HepG2 (cell line): ENCODE results near the gene CLP1. TPM values are rescaled to one million over a fixed set of nuclear protein-coding genes. Genes with fewer than 3 reads are reported as not detected.

Experiments
- CBX5 ChIP-seq: sonication (generic); formaldehyde crosslinking; IDR thresholded peaks from 2 replicates; pipeline ENCODE4 v1.4.0; 2020; ENCODE audit warnings: missing genetic modification reagents, borderline replicate concordance
- CSRNP1 ChIP-seq: sonication (generic); formaldehyde crosslinking; IDR thresholded peaks from 2 replicates; pipeline ENCODE4 v1.8.1; 2023; ENCODE audit warnings: mild to moderate bottlenecking, missing genetic modification reagents
- DPF2 ChIP-seq: sonication (generic); formaldehyde crosslinking; IDR thresholded peaks from 2 replicates; pipeline ENCODE4 v1.4.0; 2020; ENCODE audit warnings: mild to moderate bottlenecking, low read depth, missing genetic modification reagents, borderline replicate concordance
- EP300 ChIP-seq, 3 experiments: sonication (generic) in 1 of 3; formaldehyde crosslinking in 1 of 3; IDR thresholded peaks; 2 replicates each; pipeline versions ENCODE4 v1.5.1 to v1.6.1; 2011 to 2020; ENCODE audit warnings: low read depth in 2 of 3, low read length in 2 of 3, borderline replicate concordance in 1 of 3, improper control_type of control experiment in 1 of 3, mild to moderate bottlenecking in 1 of 3, missing genetic modification reagents in 1 of 3, moderate library complexity in 1 of 3
- FOXA1 ChIP-seq, 2 experiments: fragments of 450-650 bp in 1 of 2; sonication (generic) in 1 of 2; formaldehyde crosslinking in 1 of 2; IDR thresholded peaks; 2 replicates each; pipeline versions ENCODE4 v1.4.0 to v1.6.1; 2016 to 2020; ENCODE audit warnings: missing genetic modification reagents in 1 of 2
- FOXJ3 ChIP-seq: sonication (generic); formaldehyde crosslinking; IDR thresholded peaks from 2 replicates; pipeline ENCODE4 v1.4.0; 2020; ENCODE audit warnings: missing genetic modification reagents, mild to moderate bottlenecking, borderline replicate concordance
- HDAC1 ChIP-seq: sonication (generic); formaldehyde crosslinking; IDR thresholded peaks from 2 replicates; pipeline ENCODE4 v1.5.1; 2020; ENCODE audit warnings: mild to moderate bottlenecking, missing genetic modification reagents
- HNRNPUL1 ChIP-seq: fragments of 200-400 bp; formaldehyde crosslinking; IDR thresholded peaks from 2 replicates; pipeline ENCODE4 v1.6.1; 2017; ENCODE audit warnings: low read depth, mild to moderate bottlenecking, low read length, moderate library complexity
- NFE2L2 ChIP-seq: fragments of 150-350 bp; IDR thresholded peaks from 2 replicates; pipeline ENCODE4 v1.6.1; 2014; ENCODE audit warnings: low read length
- PHF8 ChIP-seq: sonication (generic); formaldehyde crosslinking; IDR thresholded peaks from 2 replicates; pipeline ENCODE4 v1.5.0; 2020; ENCODE audit warnings: missing genetic modification reagents
- POLR2A ChIP-seq, 2 experiments: IDR thresholded peaks; 2 replicates each; pipeline ENCODE4 v1.6.1; 2011; ENCODE audit warnings: low read depth in 2 of 2, low read length in 2 of 2, mild to moderate bottlenecking in 1 of 2, moderate library complexity in 1 of 2; ENCODE audit not compliant: insufficient read depth in 1 of 2
- RAD51 ChIP-seq: fragments of 450-650 bp; IDR thresholded peaks from 2 replicates; pipeline ENCODE4 v1.6.1; 2016; ENCODE audit warnings: borderline replicate concordance
- RBM39 ChIP-seq: fragments of 200-400 bp; formaldehyde crosslinking; IDR thresholded peaks from one replicate; pipeline ENCODE4 v1.6.1; 2018; ENCODE audit warnings: antibody characterized with exemption, mild to moderate bottlenecking, low read depth, low read length; ENCODE audit not compliant: poor library complexity, severe bottlenecking
- SCMH1 ChIP-seq: sonication (generic); formaldehyde crosslinking; IDR thresholded peaks from 2 replicates; pipeline ENCODE4 v1.9.0; 2021; ENCODE audit warnings: missing genetic modification reagents, mild to moderate bottlenecking, borderline replicate concordance
- SP5 ChIP-seq: IDR thresholded peaks from 2 replicates; pipeline ENCODE4 v1.6.1; 2016; ENCODE audit warnings: low read depth, borderline replicate concordance
- TARDBP ChIP-seq: sonication (generic); formaldehyde crosslinking; IDR thresholded peaks from 2 replicates; pipeline ENCODE4 v1.8.0; 2022; ENCODE audit warnings: mild to moderate bottlenecking, missing genetic modification reagents
- TBX3 ChIP-seq: fragments of 450-650 bp; IDR thresholded peaks from 2 replicates; pipeline ENCODE4 v1.6.1; 2017; ENCODE audit warnings: antibody characterized with exemption, mild to moderate bottlenecking, inconsistent platforms, borderline replicate concordance
- THRA ChIP-seq: sonication (generic); formaldehyde crosslinking; IDR thresholded peaks from 2 replicates; pipeline ENCODE4 v1.4.0; 2020; ENCODE audit warnings: missing genetic modification reagents, borderline replicate concordance
- XBP1 ChIP-seq: sonication (generic); formaldehyde crosslinking; IDR thresholded peaks from 2 replicates; pipeline ENCODE4 v1.5.0; 2020; ENCODE audit warnings: missing genetic modification reagents
- ZBTB21 ChIP-seq: sonication (generic); formaldehyde crosslinking; IDR thresholded peaks from 2 replicates; pipeline ENCODE4 v1.4.0; 2020; ENCODE audit warnings: missing genetic modification reagents
- ZFP36L1 ChIP-seq: sonication (generic); formaldehyde crosslinking; IDR thresholded peaks from 2 replicates; pipeline ENCODE4 v1.8.0; 2022; ENCODE audit warnings: mild to moderate bottlenecking, missing genetic modification reagents, moderate library complexity
- ZNF143 ChIP-seq: sonication (generic); formaldehyde crosslinking; IDR thresholded peaks from 2 replicates; pipeline ENCODE4 v1.4.0; 2020; ENCODE audit warnings: missing genetic modification reagents
- ZNF629 ChIP-seq: sonication (generic); formaldehyde crosslinking; conservative IDR thresholded peaks from 2 replicates; pipeline ENCODE4 v1.5.0; 2020; ENCODE audit warnings: missing genetic modification reagents
- ZNF703 ChIP-seq: sonication (generic); formaldehyde crosslinking; IDR thresholded peaks from 2 replicates; pipeline ENCODE4 v1.5.1; 2020; ENCODE audit warnings: missing genetic modification reagents, mild to moderate bottlenecking, moderate library complexity, borderline replicate concordance
- ZNF790 ChIP-seq: sonication (generic); formaldehyde crosslinking; IDR thresholded peaks from 2 replicates; pipeline ENCODE4 v1.8.0; 2022; ENCODE audit warnings: missing genetic modification reagents, mild to moderate bottlenecking, borderline replicate concordance
- ZNF841 ChIP-seq: sonication (generic); formaldehyde crosslinking; IDR thresholded peaks from 2 replicates; pipeline ENCODE4 v1.8.1; 2023; ENCODE audit warnings: missing genetic modification reagents, borderline replicate concordance
- ZSCAN21 ChIP-seq: sonication (generic); formaldehyde crosslinking; IDR thresholded peaks from 2 replicates; pipeline ENCODE4 v1.8.0; 2022; ENCODE audit warnings: mild to moderate bottlenecking, missing genetic modification reagents, moderate library complexity, borderline replicate concordance
- polyA plus RNA-seq, 8 experiments: library from polyadenylated mRNA; depleted of rRNA in 3 of 8; stranded (reverse) in 7 of 8; unstranded in 1 of 8; fragments of >200 nt; fragmentation: Illumina TruSeq in 4 of 8; extraction: Trizol in 4 of 8; gene quantifications; 2 replicates each; pipeline versions ENCODE4 v1.2.1 to v1.2.3, GENCODE V29; 2011 to 2016; ENCODE audit warnings: low read depth in 4 of 8, missing spikeins in 1 of 8, mixed read lengths in 1 of 8; ENCODE audit not compliant: insufficient read depth in 1 of 8
- total RNA-seq, 5 experiments: library from RNA; depleted of rRNA; stranded (reverse); fragments of >200 nt; fragmentation: Illumina TruSeq; extraction: Trizol; gene quantifications; 2 replicates each; pipeline ENCODE4 v1.2.3, GENCODE V29; 2016; ENCODE audit warnings: low read depth in 1 of 5

CLP1 gene
- total and polyA plus RNA-seq, 2 of the 13 experiments (the other 11 are each of a cell fraction or from before 2014, with no cell fraction given): 14.6 to 24.8 TPM

- TF ChIP-seq CSRNP1: no peak
- TF ChIP-seq ZSCAN21: no peak
- peak; percentile 75 for TF ChIP-seq SP5
- TF ChIP-seq ZNF841 (CRISPR knock-in tag): no peak
- no peak for TF ChIP-seq ZNF143
- peak in 1 of 2 experiments; percentile 36; a peak in 1 of 4 replicates for TF ChIP-seq POLR2A (IDR thresholded peaks at IDR 0.05; ENCODE audit: insufficient read depth in 1 of 2, low read depth in 2 of 2, low read length in 2 of 2)
- no peak for TF ChIP-seq CBX5
- 0 out of 2 replicates have a peak, but pooled peaks have one; percentile 13 for TF ChIP-seq TARDBP
- TF ChIP-seq PHF8 (CRISPR knock-in tag): no peak
- no peak for TF ChIP-seq HNRNPUL1
- no peak for TF ChIP-seq ZNF790
- TF ChIP-seq DPF2 (CRISPR knock-in tag): 0 out of 2 replicates have a peak, but pooled peaks have one; percentile 0
- TF ChIP-seq SCMH1 (CRISPR knock-in tag): no peak
- no peak for TF ChIP-seq NFE2L2
- no peak for TF ChIP-seq FOXA1 (IDR thresholded peaks at IDR 0.05)
- TF ChIP-seq FOXA1 (CRISPR knock-in tag; IDR thresholded peaks at IDR 0.05): peak; percentile 37; the same call in 1 of the 2 replicates
- TF ChIP-seq ZFP36L1: no peak
- TF ChIP-seq RAD51: no peak
- TF ChIP-seq RBM39: no peak
- no peak for TF ChIP-seq TBX3
- peak; percentile 38; the same call in 1 of the 2 replicates for TF ChIP-seq HDAC1 (CRISPR knock-in tag)
- TF ChIP-seq THRA (CRISPR knock-in tag): no peak
- 0 out of 4 replicates have a peak, but pooled peaks of 1 of the 2 experiments have one; percentile 2 for TF ChIP-seq EP300 (IDR thresholded peaks at IDR 0.05; ENCODE audit: low read depth in 2 of 2, low read length in 2 of 2)
- TF ChIP-seq EP300 (CRISPR knock-in tag; IDR thresholded peaks at IDR 0.05; ENCODE audit: borderline replicate concordance): no peak
- TF ChIP-seq FOXJ3 (CRISPR knock-in tag): no peak
- no peak for TF ChIP-seq ZNF703
- no peak for TF ChIP-seq ZBTB21 (CRISPR knock-in tag)
- TF ChIP-seq ZNF629: no peak
- no peak for TF ChIP-seq XBP1
Measured at GRCh38 chr11:57639321-57640067, 18.1 kb upstream of the CLP1 start (continued).
